ENCODE results near the gene NFATC2IP.
"Not testable (repeated sequence)": the region's sequence is repeated elsewhere in the genome, so short reads cannot be mapped to it uniquely, and the experiment has no call there.

Gene NFATC2IP

GRCh38 chr16:29000019-29000418, 49.3 kb downstream of the NFATC2IP start:
- no peak for DNase-seq

- DNase-seq = not testable (repeated sequence)
Observed at GRCh38 chr16:29004496-29005139, 53.9 kb downstream of the NFATC2IP start.

- no peak for DNase-seq
Observed at GRCh38 chr16:29007730-29008593, 57.2 kb downstream of the NFATC2IP start.

GRCh38 chr16:29009050-29009837, 58.5 kb downstream of the NFATC2IP start:
- no peak for DNase-seq

- DNase-seq = no peak
Observed at GRCh38 chr16:29009838-29010166, 59.1 kb downstream of the NFATC2IP start.

DNA sequence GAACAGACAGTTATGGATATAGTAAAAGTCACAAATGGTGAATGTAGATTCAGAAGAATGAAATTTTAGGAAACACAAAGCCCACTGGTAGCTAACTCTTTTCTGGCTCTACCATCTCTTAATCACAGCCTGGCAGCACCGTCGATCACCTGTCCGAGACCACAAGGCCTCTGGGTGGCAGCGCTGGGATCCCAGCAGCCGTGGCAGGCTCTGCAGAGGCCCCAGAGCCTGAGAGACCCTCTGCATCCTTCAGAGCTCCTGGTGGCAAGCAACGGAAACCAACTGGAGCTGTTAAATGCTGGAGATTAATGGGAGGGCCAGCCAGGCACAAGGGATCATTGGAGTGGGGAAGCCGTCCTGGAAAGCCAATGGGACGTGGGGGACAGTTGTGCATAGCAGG, 60.4 kb downstream of the NFATC2IP start:
- DNase-seq = no peak

GRCh38 chr16:29011851-29012250, 61.1 kb downstream of the NFATC2IP start:
- no peak for DNase-seq

GRCh38 chr16:29012913-29013553, 62.3 kb downstream of the NFATC2IP start:
- no peak for DNase-seq

DNA sequence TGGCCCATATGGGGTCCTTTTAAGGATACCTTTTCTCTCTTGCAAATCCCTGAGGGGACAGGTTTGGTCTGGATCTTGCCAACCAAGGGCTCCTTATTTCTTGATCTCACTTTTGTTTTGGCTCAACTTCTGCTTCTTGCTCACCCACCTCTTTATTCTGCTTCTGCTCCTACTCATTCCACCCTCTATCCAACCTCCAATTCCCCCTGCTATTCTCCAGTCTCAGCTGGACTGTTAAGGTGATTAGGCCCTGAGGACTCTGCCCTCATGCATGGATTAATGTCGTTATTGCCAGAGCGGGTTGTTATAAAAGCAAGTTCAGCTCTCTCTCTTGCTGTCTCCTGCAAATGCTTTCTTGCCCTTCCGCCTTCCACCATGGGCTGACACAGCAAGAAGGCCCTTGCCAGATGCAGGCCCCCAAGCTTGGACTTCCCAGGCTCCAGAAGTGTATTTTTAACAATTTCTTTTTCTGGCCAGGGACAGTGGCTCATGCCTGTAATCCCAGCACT, 63.9 kb downstream of the NFATC2IP start:
- DNase-seq = no peak
